Loucy (cell line): ENCODE measurements around the gene PCDHGA4.
"Not testable (repeated sequence)": the region's sequence is repeated elsewhere in the genome, so short reads cannot be mapped to it uniquely, and the experiment has no call there.

Source experiments
- H2AFZ ChIP-seq: fragments of 200-600 bp; sonication (generic); 2 replicates; pipeline ENCODE4 v1.6.0; 2016; ENCODE audit warnings: antibody characterized with exemption, mild to moderate bottlenecking, low read length, moderate library complexity
- H3F3A ChIP-seq: fragments of 200-600 bp; 2 replicates; pipeline ENCODE4 v1.6.0; 2016; ENCODE audit warnings: antibody characterized with exemption, low read depth, mild to moderate bottlenecking
- H3K27me3 ChIP-seq: fragments of 200-600 bp; sonication (generic); 2 replicates; pipeline ENCODE4 v1.6.1; 2014; ENCODE audit warnings: low read length, mild to moderate bottlenecking; ENCODE audit not compliant: insufficient read depth, poor library complexity, severe bottlenecking
- H3K36me3 ChIP-seq: fragments of 200-600 bp; sonication (generic); 2 replicates; pipeline ENCODE4 v1.6.1; 2016; ENCODE audit warnings: low read length; ENCODE audit not compliant: insufficient read depth
- H3K4me1 ChIP-seq: fragments of 200-600 bp; sonication (generic); 2 replicates; pipeline ENCODE4 v1.5.1; 2014; ENCODE audit warnings: low read length, mild to moderate bottlenecking; ENCODE audit not compliant: insufficient read depth, poor library complexity, severe bottlenecking
- H3K4me2 ChIP-seq: fragments of 200-600 bp; sonication (generic); 2 replicates; pipeline ENCODE4 v1.6.0; 2014; ENCODE audit warnings: antibody characterized with exemption, low read length, low read depth, mild to moderate bottlenecking; ENCODE audit not compliant: poor library complexity, severe bottlenecking
- H3K4me3 ChIP-seq: fragments of 200-600 bp; sonication (generic); 2 replicates; pipeline ENCODE4 v1.5.1; 2014; ENCODE audit warnings: low read length, mild to moderate bottlenecking, mixed read lengths; ENCODE audit not compliant: poor library complexity, severe bottlenecking
- H3K79me2 ChIP-seq: fragments of 200-600 bp; sonication (generic); 2 replicates; pipeline ENCODE4 v1.6.1; 2014; ENCODE audit warnings: low read length; ENCODE audit not compliant: insufficient read depth
- H3K9ac ChIP-seq: fragments of 200-600 bp; sonication (generic); 2 replicates; pipeline ENCODE4 v1.6.0; 2014; ENCODE audit warnings: mild to moderate bottlenecking, low read depth, low read length, moderate library complexity; ENCODE audit not compliant: poor library complexity, severe bottlenecking
- H3K9me2 ChIP-seq: fragments of 200-600 bp; sonication (generic); replicated peaks from 2 replicates; pipeline ENCODE4 v1.6.1; 2016; ENCODE audit warnings: low read depth, low read length, mixed read lengths
- H3K9me3 ChIP-seq: fragments of 200-600 bp; sonication (generic); 2 replicates; pipeline ENCODE4 v1.6.1; 2014; ENCODE audit warnings: mild to moderate bottlenecking, antibody characterized with exemption, low read length, low read depth; ENCODE audit not compliant: insufficient read depth
- H4K20me1 ChIP-seq: fragments of 200-600 bp; sonication (generic); 2 replicates; pipeline ENCODE4 v1.6.0; 2014; ENCODE audit warnings: antibody characterized with exemption, low read length, mild to moderate bottlenecking; ENCODE audit not compliant: insufficient read depth, poor library complexity, severe bottlenecking
- CTCF ChIP-seq: fragments of 200-600 bp; sonication (generic); conservative IDR thresholded peaks from 2 replicates; pipeline ENCODE4 v1.5.1; 2014; ENCODE audit warnings: mild to moderate bottlenecking, antibody characterized with exemption, low read length
- EZH2phosphoT487 ChIP-seq: fragments of 200-600 bp; IDR thresholded peaks from 2 replicates; pipeline ENCODE4 v1.6.1; 2018; ENCODE audit warnings: antibody characterized with exemption, mild to moderate bottlenecking, moderate library complexity, borderline replicate concordance

The PCDHGA4 gene

DNA sequence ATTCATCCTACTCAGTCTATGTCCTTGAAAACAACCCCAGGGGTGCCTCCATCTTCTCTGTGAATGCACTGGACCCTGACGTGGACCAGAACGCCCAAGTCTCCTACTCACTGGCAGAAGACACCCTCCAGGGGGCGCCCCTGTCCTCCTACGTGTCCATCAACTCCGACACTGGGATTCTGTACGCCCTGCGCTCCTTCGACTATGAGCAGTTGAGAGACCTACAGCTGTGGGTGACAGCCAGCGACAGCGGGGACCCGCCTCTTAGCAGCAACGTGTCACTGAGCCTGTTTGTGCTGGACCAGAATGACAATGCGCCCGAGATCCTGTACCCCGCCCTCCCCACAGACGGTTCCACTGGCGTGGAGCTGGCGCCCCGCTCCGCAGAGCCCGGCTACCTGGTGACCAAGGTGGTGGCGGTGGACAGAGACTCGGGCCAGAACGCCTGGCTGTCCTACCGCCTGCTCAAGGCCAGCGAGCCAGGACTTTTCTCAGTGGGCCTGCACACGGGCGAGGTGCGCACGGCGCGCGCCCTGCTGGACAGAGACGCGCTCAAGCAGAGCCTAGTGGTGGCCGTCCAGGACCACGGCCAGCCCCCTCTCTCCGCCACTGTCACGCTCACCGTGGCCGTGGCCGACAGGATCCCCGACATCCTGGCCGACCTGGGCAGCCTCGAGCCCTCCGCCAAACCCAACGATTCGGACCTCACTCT lies 20.8 kb downstream of the PCDHGA4 start:
- 0 out of 2 replicates have a peak, but pooled peaks have one; percentile 18 for TF ChIP-seq CTCF
- H3K4me3 ChIP-seq, H3K4me2 ChIP-seq, H3K9me3 ChIP-seq, H3K9me2 ChIP-seq, H2AFZ ChIP-seq, H3K79me2 ChIP-seq, H3K9ac ChIP-seq, H3K4me1 ChIP-seq, H3K27me3 ChIP-seq, H4K20me1 ChIP-seq, H3K36me3 ChIP-seq, H3F3A ChIP-seq: not testable (repeated sequence)

DNA sequence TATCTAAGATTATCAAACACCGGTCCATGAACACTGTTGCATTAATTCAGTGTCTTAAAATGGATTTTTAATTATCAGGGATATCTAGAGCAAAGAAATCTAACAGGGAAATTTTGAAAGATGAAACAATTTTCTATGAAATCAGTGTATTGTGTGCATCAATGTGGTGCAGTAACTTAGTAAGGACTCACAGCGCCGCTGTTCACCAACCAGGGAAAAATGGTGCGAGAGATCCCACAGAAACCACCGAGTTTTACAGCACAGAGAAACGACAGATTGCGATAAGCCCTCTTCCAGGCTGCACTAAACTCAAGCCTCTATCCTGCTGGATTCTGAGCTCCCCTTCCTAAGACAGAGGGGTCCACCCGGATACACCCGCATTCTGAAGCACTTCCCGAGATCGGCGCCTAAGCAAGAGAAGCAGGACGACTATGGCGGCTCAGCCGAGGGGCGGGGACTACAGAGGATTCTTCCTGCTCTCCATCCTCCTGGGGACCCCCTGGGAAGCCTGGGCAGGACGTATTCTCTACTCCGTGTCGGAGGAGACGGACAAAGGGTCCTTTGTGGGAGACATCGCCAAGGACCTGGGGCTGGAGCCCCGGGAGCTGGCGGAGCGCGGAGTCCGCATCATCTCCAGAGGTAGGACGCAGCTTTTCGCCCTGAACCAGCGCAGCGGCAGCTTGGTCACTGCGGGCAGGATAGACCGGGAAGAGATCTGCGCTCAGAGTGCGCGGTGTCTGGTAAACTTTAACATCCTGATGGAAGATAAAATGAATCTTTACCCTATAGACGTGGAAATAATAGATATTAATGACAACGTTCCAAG lies 27.9 kb downstream of the PCDHGA4 start, which contains the start of gene PCDHGA7:
Gene PCDHGA7 (plus strand): TSS at position 274 of the 826 bp plus-strand sequence. CDS start 158 bp downstream, at position 432.
- Histone ChIP-seq H4K20me1 (no peaks in the 10 kb centered on the region), H3K9me3 (no peaks in the 10 kb centered on the region), H3K9me2 (no peaks in the 10 kb centered on the region), H3K9ac (no peak within 1 kb of the TSS), H3K4me3 (no peak within 1 kb of the TSS), H3K79me2 (no peaks in the 10 kb centered on the region), H3F3A (no peaks in the 10 kb centered on the region), H3K4me2 (no peak within 1 kb of the TSS), H3K27me3 (no peaks in the 10 kb centered on the region), H3K4me1 (no peaks in the 10 kb centered on the region), H3K36me3 (no peaks in the 10 kb centered on the region), H2AFZ (no peak within 1 kb of the TSS)
- TF ChIP-seq EZH2phosphoT487 (no peak), CTCF (no peak)

- H3K4me1 ChIP-seq = no peaks in the 10 kb centered on the region
- H3K4me2 ChIP-seq = no peak overlapping the region
- H3F3A ChIP-seq = no peaks in the 10 kb centered on the region
- TF ChIP-seq EZH2phosphoT487 (no peak), CTCF (no peak)
- H3K4me3 ChIP-seq = no peak overlapping the region
- no peaks in the 10 kb centered on the region for H3K79me2 ChIP-seq
- no peaks in the 10 kb centered on the region for H3K36me3 ChIP-seq
- no peaks in the 10 kb centered on the region for H4K20me1 ChIP-seq
- H3K9me2 ChIP-seq = no peaks in the 10 kb centered on the region
- H3K9ac ChIP-seq = no peak overlapping the region
- no peaks in the 10 kb centered on the region for H3K27me3 ChIP-seq
- no peak overlapping the region for H2AFZ ChIP-seq
- no peaks in the 10 kb centered on the region for H3K9me3 ChIP-seq
These were observed 28.5 kb downstream of the PCDHGA4 start for GRCh38 chr5:141383345-141383744.
